AG04449 (cell line): ENCODE measurements around the gene BCKDHA.

Experiments used
- CTCF ChIA-PET: fragments of 350-600 bp; formaldehyde crosslinking; extraction: SDS; loops from one replicate; lab custom pipeline; 2021; ENCODE audit warnings: antibody characterized with exemption; lab: Yijun Ruan, JAX
- POLR2A ChIA-PET: fragments of 400-600, 350-600 bp; formaldehyde crosslinking; extraction: SDS; loops from one replicate; lab custom pipeline; 2020; ENCODE audit warnings: antibody characterized with exemption, inconsistent platforms; lab: Yijun Ruan, JAX
- DNase-seq: peaks from one replicate; pipeline ENCODE4 v3.0.0-alpha.2; 2010; ENCODE audit warnings: low read depth, low spot score
- H3K4me3 ChIP-seq: 2 replicates; pipeline ENCODE4 v1.5.1; 2011; ENCODE audit warnings: low read depth, mild to moderate bottlenecking, control low read depth, low read length
- CTCF ChIP-seq: IDR thresholded peaks from one replicate; pipeline ENCODE4 v1.5.1; 2011; ENCODE audit warnings: mild to moderate bottlenecking, moderate library complexity, low read length, control low read depth, inconsistent platforms; ENCODE audit not compliant: insufficient read depth; ENCODE audit errors: missing control alignments

BCKDHA gene

GRCh38 chr19:41411100-41411967, 13.7 kb downstream of the BCKDHA start:
- TF ChIP-seq CTCF: no peak
- no peak for DNase-seq
- POLR2A ChIA-PET: no interaction called here
- CTCF ChIA-PET: no interaction called here
- H3K4me3 ChIP-seq: no peak overlapping the region

GRCh38 chr19:41411968-41412265, 14.3 kb downstream of the BCKDHA start:
- TF ChIP-seq CTCF: no peak
- ChIA-PET POLR2A (no interaction called here), CTCF (no interaction called here)
- H3K4me3 ChIP-seq: no peak overlapping the region
- no peak for DNase-seq

GRCh38 chr19:41412953-41413352, 15.3 kb downstream of the BCKDHA start:
- POLR2A ChIA-PET: no interaction called here

GRCh38 chr19:41413947-41414346, 16.3 kb downstream of the BCKDHA start:
- no peak overlapping the region for H3K4me3 ChIP-seq
- ChIA-PET POLR2A (no interaction called here), CTCF (no interaction called here)
- no peak for DNase-seq
- no peak for TF ChIP-seq CTCF

More at GRCh38 chr19:41412953-41413352, 15.3 kb downstream of the BCKDHA start:
- no peak for DNase-seq
- TF ChIP-seq CTCF: no peak
- no peak overlapping the region for H3K4me3 ChIP-seq
- CTCF ChIA-PET: no interaction called here

- TF ChIP-seq CTCF: no peak
- ChIA-PET CTCF (no interaction called here), POLR2A (no interaction called here)
- H3K4me3 ChIP-seq: no peak overlapping the region
- no peak for DNase-seq
Measured at GRCh38 chr19:41414461-41414860, 16.8 kb downstream of the BCKDHA start.

GRCh38 chr19:41415154-41415571, 17.5 kb downstream of the BCKDHA start:
- ChIA-PET CTCF (no interaction called here), POLR2A (no interaction called here)
- H3K4me3 ChIP-seq: no peak overlapping the region
- no peak for TF ChIP-seq CTCF
- no peak for DNase-seq
